ENCODE measurements around the gene ZBTB7A.

GRCh38 chr19:4038661-4039423, 27.9 kb downstream of the ZBTB7A start:
- TF ChIP-seq POLR2A (IDR thresholded peaks at IDR 0.05) (no peak), CTCF (IDR thresholded peaks at IDR 0.05) (no peak), EP300 (IDR thresholded peaks at IDR 0.05) (no peak)

All from tibial nerve (tissue), 4 donors.